CD4-positive, alpha-beta memory T cell (primary cell): ENCODE measurements around the gene APOL2. TPM values are rescaled to one million over a fixed set of nuclear protein-coding genes. Genes with fewer than 3 reads are reported as not detected.
A peak's percentile ranks its signal among the peaks of the same experiment; 100 is the strongest.
"Not testable (repeated sequence)": the region's sequence is repeated elsewhere in the genome, so short reads cannot be mapped to it uniquely, and the experiment has no call there.

Experiments
- CTCF ChIA-PET: fragments of 350-600 bp; sonication (Branson Sonifier 250); formaldehyde crosslinking; loops from one replicate; lab custom pipeline; 2021; ENCODE audit warnings: inconsistent platforms; ENCODE audit not compliant: partially characterized antibody; lab: Charles Lee
- POLR2A ChIA-PET: fragments of 350-600 bp; sonication (Branson Sonifier 250); formaldehyde crosslinking; loops from one replicate; lab custom pipeline; 2021; ENCODE audit not compliant: partially characterized antibody; lab: Charles Lee
- DNase-seq, 5 donors: peaks; one replicate each; pipeline versions ENCODE4 v3.0.0 to v3.0.0-alpha.2; 2020 to 2022; ENCODE audit warnings: mixed read lengths in 1 of 5
- H3K27ac ChIP-seq: one replicate; pipeline ENCODE4 v1.7.0; 2013; ENCODE audit warnings: low read depth, low read length
- H3K27me3 ChIP-seq: 2 replicates; pipeline ENCODE4 v1.7.0; 2013; ENCODE audit warnings: mild to moderate bottlenecking, low read length, moderate library complexity; ENCODE audit not compliant: insufficient read depth
- H3K36me3 ChIP-seq: 2 replicates; pipeline ENCODE4 v1.7.0; 2013; ENCODE audit warnings: mild to moderate bottlenecking, low read length, moderate library complexity; ENCODE audit not compliant: insufficient read depth
- H3K4me1 ChIP-seq: 2 replicates; pipeline ENCODE4 v1.7.0; 2013; ENCODE audit warnings: mild to moderate bottlenecking, low read length, moderate library complexity; ENCODE audit not compliant: insufficient read depth
- H3K4me3 ChIP-seq, 2 donors: one replicate each; pipeline ENCODE4 v1.7.0; 2013; ENCODE audit warnings: low read length in 2 of 2, mild to moderate bottlenecking in 1 of 2
- H3K9me3 ChIP-seq, 2 donors: one replicate each; pipeline ENCODE4 v1.7.0; 2013; ENCODE audit warnings: low read length in 2 of 2, control low read depth in 1 of 2; ENCODE audit not compliant: control insufficient read depth in 1 of 2
- H3K27ac Mint-ChIP-seq, 7 donors: one replicate each; pipeline ENCODE4 v1.8.0; 2020 to 2021; ENCODE audit warnings: mixed read lengths in 7 of 7, mild to moderate bottlenecking in 6 of 7, inconsistent platforms in 3 of 7, moderate library complexity in 3 of 7
- H3K27me3 Mint-ChIP-seq, 2 donors: one replicate each; pipeline ENCODE4 v1.8.0; 2020 to 2021; ENCODE audit warnings: mixed read lengths in 2 of 2
- H3K36me3 Mint-ChIP-seq, 2 donors: one replicate each; pipeline ENCODE4 v1.8.0; 2020 to 2021; ENCODE audit warnings: mixed read lengths in 2 of 2, inconsistent platforms in 1 of 2, mild to moderate bottlenecking in 1 of 2
- H3K4me1 Mint-ChIP-seq, 4 donors: one replicate each; pipeline ENCODE4 v1.8.0; 2020 to 2021; ENCODE audit warnings: mixed read lengths in 4 of 4, mild to moderate bottlenecking in 1 of 4
- H3K4me3 Mint-ChIP-seq, 8 donors: one replicate each; pipeline ENCODE4 v1.8.0; 2020 to 2021; ENCODE audit warnings: mixed read lengths in 8 of 8, mild to moderate bottlenecking in 7 of 8, moderate library complexity in 6 of 8, inconsistent platforms in 3 of 8
- H3K9me3 Mint-ChIP-seq, 8 donors: one replicate each; pipeline ENCODE4 v1.8.0; 2020 to 2021; ENCODE audit warnings: mixed read lengths in 8 of 8, mild to moderate bottlenecking in 5 of 8, inconsistent platforms in 3 of 8, moderate library complexity in 1 of 8
- intact Hi-C: fragments of 100-400 bp; cut with micrococcal nuclease; formaldehyde crosslinking; loops from one replicate; pipeline ENCODE4 v1.15.1; 2023
- polyA plus RNA-seq, 2 donors: library from polyadenylated mRNA; unstranded; fragments of 300-500 nt; fragmentation: Illumina TruSeq; gene quantifications; one replicate each; pipeline ENCODE4 v1.2.3, GENCODE V29; 2021
- total RNA-seq, 2 experiments: library from RNA; stranded (reverse); gene quantifications; one replicate each; pipeline ENCODE4 v1.2.3, GENCODE V29; 2021

APOL2 gene
- total and polyA plus RNA-seq, 4 experiments from 2014 or later = 24.4 to 103 (median 61.7) TPM

GRCh38 chr22:36208914-36209313, 30.4 kb downstream of the APOL2 start:
- DNase-seq = no peak
- Histone ChIP-seq H3K4me1 (peaks cover 5% of the 10 kb centered on the region), H3K27ac (no peak overlapping the region), H3K36me3 (no peaks in the 10 kb centered on the region), H3K27me3 (no peaks in the 10 kb centered on the region), H3K4me3 (no peak overlapping the region), H3K9me3 (no peaks in the 10 kb centered on the region)
- Mint-ChIP-seq H3K27me3 (peaks cover 11 to 37% of the 10 kb centered on the region in 2 donors), H3K4me3 (no peak overlapping the region), H3K4me1 (peaks cover 2 to 6% (median 4%) of the 10 kb centered on the region in 4 donors), H3K36me3 (no peaks in the 10 kb centered on the region), H3K9me3 (peaks cover 0 to 15% (median 7%) of the 10 kb centered on the region in 8 donors), H3K27ac (no peak overlapping the region)
- ChIA-PET CTCF (interaction anchor here (1.3 to 2.1 kb wide), 2 partner anchors 8 to 278 kb away, joined by 3 to 5 read pairs; no protein-coding TSS in a partner anchor), POLR2A (no interaction called here)
- intact Hi-C loops = no loop called here

DNA sequence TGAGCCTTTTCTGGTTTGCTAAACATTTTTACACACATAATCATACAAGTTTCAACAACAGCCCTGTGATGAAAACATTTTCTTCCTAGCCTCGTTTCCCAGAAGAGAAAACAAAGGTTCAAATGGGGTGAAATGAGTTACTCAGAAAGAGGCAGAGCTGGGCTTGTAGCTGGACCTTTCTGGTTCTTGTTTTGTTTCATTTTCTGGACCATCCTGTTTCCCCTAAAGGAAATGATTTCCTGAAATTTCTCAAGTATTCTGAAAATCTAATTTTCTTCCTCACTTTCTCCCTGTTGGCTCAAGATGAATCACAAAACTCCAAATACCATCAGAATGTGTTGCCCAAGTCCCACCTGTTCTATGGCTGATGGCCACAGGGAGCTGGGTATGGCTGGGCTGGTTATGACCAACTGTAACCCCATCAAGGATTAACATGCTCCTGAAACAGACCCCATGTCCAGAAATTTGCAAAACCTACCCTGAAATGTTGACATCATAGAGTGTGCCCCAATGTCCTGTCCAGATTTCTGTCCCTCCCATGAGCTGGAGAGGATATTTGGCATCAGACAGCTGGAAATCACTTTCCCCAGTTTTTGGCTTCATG, 31.1 kb downstream of the APOL2 start:
- POLR2A ChIA-PET = no interaction called here
- peaks cover 0 to 15% (median 7%) of the 10 kb centered on the region in 8 donors for H3K9me3 Mint-ChIP-seq
- H3K27me3 Mint-ChIP-seq = peaks cover 13 to 36% of the 10 kb centered on the region in 2 donors
- Histone ChIP-seq H3K27me3 (no peaks in the 10 kb centered on the region), H3K4me3 (no peak overlapping the region), H3K4me1 (peaks cover 5% of the 10 kb centered on the region), H3K27ac (no peak overlapping the region), H3K9me3 (no peaks in the 10 kb centered on the region), H3K36me3 (no peaks in the 10 kb centered on the region)
- intact Hi-C loops = no loop called here
- peaks cover 2 to 6% (median 4%) of the 10 kb centered on the region in 4 donors for H3K4me1 Mint-ChIP-seq
- CTCF ChIA-PET = interaction anchor here (1.3 to 2.1 kb wide), 2 partner anchors 9 to 278 kb away, joined by 3 to 5 read pairs; no protein-coding TSS in a partner anchor
- no peaks in the 10 kb centered on the region for H3K36me3 Mint-ChIP-seq
- DNase-seq = no peak
- no peak overlapping the region for H3K4me3 Mint-ChIP-seq
- no peak overlapping the region for H3K27ac Mint-ChIP-seq

GRCh38 chr22:36206255-36206654, 33.1 kb downstream of the APOL2 start:
- H3K4me1 ChIP-seq = peaks cover 5% of the 10 kb centered on the region
- H3K4me3 Mint-ChIP-seq = no peak overlapping the region
- no peaks in the 10 kb centered on the region for H3K36me3 Mint-ChIP-seq
- no peaks in the 10 kb centered on the region for H3K36me3 ChIP-seq
- H3K9me3 Mint-ChIP-seq = peaks cover 0 to 15% (median 7%) of the 10 kb centered on the region in 8 donors
- no peak overlapping the region for H3K4me3 ChIP-seq
- no peaks in the 10 kb centered on the region for H3K9me3 ChIP-seq
- intact Hi-C loops = no loop called here
- no peak overlapping the region for H3K27ac ChIP-seq
- no peak for DNase-seq
- peaks cover 8 to 25% of the 10 kb centered on the region in 2 donors for H3K27me3 Mint-ChIP-seq
- ChIA-PET POLR2A (no interaction called here), CTCF (no interaction called here)
- H3K4me1 Mint-ChIP-seq = peaks cover 2 to 4% (median 3%) of the 10 kb centered on the region in 4 donors
- no peaks in the 10 kb centered on the region for H3K27me3 ChIP-seq
- peak overlapping the region in 1 of 7 donors; percentile 6 for H3K27ac Mint-ChIP-seq

- H3K4me3 Mint-ChIP-seq = peak overlapping the region in 1 of 8 donors; percentile 62
- POLR2A ChIA-PET, H3K27ac Mint-ChIP-seq, H3K4me1 Mint-ChIP-seq, H3K4me1 ChIP-seq, H3K4me3 ChIP-seq, H3K27me3 ChIP-seq, H3K9me3 ChIP-seq, H3K36me3 ChIP-seq, DNase-seq, H3K36me3 Mint-ChIP-seq, intact Hi-C loops, H3K27ac ChIP-seq: not testable (repeated sequence)
- H3K27me3 Mint-ChIP-seq = peaks cover 6 to 22% of the 10 kb centered on the region in 2 donors
- peaks cover 0 to 15% (median 7%) of the 10 kb centered on the region in 8 donors for H3K9me3 Mint-ChIP-seq
- CTCF ChIA-PET = interaction anchor here (1.5 kb wide), 1 partner anchor 34 kb away, joined by 3 read pairs; the partner anchor contains the start of gene APOL2
These were observed 33.8 kb downstream of the APOL2 start for GRCh38 chr22:36205573-36205972.

DNA sequence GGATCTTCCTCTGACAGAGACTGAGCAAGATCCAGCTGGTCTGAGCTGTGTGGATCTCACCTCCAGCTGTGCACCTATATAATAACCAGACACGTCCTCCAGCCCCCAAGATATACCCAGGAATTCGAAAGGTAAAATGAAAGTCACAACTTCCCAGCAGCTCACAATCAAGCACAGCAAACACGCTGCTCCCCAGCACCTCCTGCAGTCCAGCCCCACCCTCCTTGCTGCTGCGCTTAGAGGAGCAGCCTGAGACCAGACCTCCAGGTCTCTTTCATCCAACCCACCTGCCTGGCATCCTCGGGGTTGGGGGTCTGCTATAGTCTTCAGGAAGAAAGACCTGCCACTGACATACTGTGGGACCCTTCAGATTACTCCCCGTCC, 34.7 kb downstream of the APOL2 start:
- Histone ChIP-seq H3K36me3 (no peaks in the 10 kb centered on the region), H3K27me3 (no peaks in the 10 kb centered on the region), H3K27ac (no peak overlapping the region), H3K4me3 (no peak overlapping the region), H3K9me3 (no peaks in the 10 kb centered on the region), H3K4me1 (no peaks in the 10 kb centered on the region)
- CTCF ChIA-PET = interaction anchor here (0.7 to 1.5 kb wide), 4 partner anchors 9 to 73 kb away, joined by 3 to 5 read pairs (median 4); partner anchors contain the start of gene APOL2
- Mint-ChIP-seq H3K27ac (no peak overlapping the region), H3K4me3 (no peak overlapping the region), H3K27me3 (peaks cover 7 to 22% of the 10 kb centered on the region in 2 donors), H3K4me1 (no peaks in the 10 kb centered on the region), H3K36me3 (no peaks in the 10 kb centered on the region), H3K9me3 (peaks cover 0 to 9% (median 7%) of the 10 kb centered on the region in 8 donors)
- POLR2A ChIA-PET = no interaction called here
- DNase-seq = no peak
- intact Hi-C loops = no loop called here

DNA sequence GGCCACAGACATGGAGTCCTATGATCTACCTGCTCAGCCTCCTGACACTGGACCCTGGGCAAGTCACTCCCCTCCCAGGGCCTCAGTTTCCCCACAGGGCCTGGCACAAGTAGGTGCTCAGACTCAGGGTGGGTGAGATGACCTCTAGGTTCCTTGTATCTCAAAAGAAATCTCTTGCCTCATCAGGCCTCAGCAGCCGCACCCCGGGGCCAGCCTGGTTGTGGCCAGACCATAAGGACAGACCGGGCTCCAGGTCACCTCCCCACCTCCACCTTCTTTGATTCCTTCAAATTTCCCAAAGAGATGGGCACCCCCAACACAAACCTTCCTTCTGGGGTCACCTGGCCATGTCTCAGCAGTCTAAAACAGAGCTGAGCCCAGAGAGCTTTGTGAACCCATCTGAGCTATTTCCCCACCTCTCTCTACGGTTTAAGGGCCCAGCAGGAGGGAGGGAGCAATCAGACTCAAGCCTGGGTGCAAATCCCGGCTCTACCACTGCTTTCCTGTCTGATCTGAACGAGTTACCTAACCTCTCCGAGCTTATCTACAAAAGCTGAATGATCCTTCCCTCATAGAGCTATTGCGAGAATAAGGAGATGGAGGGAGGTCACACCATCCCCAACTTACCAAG, 35.2 kb downstream of the APOL2 start:
- H3K4me1 ChIP-seq = no peaks in the 10 kb centered on the region
- ChIA-PET POLR2A (no interaction called here), CTCF (interaction anchor here (0.7 to 1.3 kb wide), 3 partner anchors 10 to 74 kb away, joined by 4 to 5 read pairs (median 4); no protein-coding TSS in a partner anchor)
- Mint-ChIP-seq H3K4me3 (no peak overlapping the region), H3K27ac (no peak overlapping the region), H3K36me3 (no peaks in the 10 kb centered on the region), H3K27me3 (peaks cover 7 to 18% of the 10 kb centered on the region in 2 donors), H3K4me1 (no peaks in the 10 kb centered on the region), H3K9me3 (peaks cover 0 to 5% (median 2%) of the 10 kb centered on the region in 8 donors)
- no peak overlapping the region for H3K4me3 ChIP-seq
- intact Hi-C loops = no loop called here
- H3K36me3 ChIP-seq = no peaks in the 10 kb centered on the region
- no peaks in the 10 kb centered on the region for H3K9me3 ChIP-seq
- no peaks in the 10 kb centered on the region for H3K27me3 ChIP-seq
- H3K27ac ChIP-seq = no peak overlapping the region
- no peak for DNase-seq

GRCh38 chr22:36203441-36203840, 35.9 kb downstream of the APOL2 start:
- POLR2A ChIA-PET, H3K4me3 ChIP-seq, H3K27ac ChIP-seq, H3K4me1 ChIP-seq, H3K9me3 ChIP-seq, DNase-seq, H3K4me1 Mint-ChIP-seq, H3K27me3 ChIP-seq, intact Hi-C loops, H3K36me3 ChIP-seq, H3K9me3 Mint-ChIP-seq, H3K36me3 Mint-ChIP-seq, H3K4me3 Mint-ChIP-seq: not testable (repeated sequence)
- CTCF ChIA-PET = interaction anchor here (1.3 kb wide), 1 partner anchor 74 kb away, joined by 4 read pairs; no protein-coding TSS in a partner anchor
- Mint-ChIP-seq H3K27ac (peak overlapping the region in 1 of 7 donors; percentile 74), H3K27me3 (peaks cover 7 to 16% of the 10 kb centered on the region in 2 donors)
